OCI-LY7 (cell line): ENCODE results near the gene GMCL1.

Experiments used
- CTCF ChIP-seq: fragments of 200-600 bp; sonication (generic); conservative IDR thresholded peaks from 2 replicates; pipeline ENCODE4 v1.5.1; 2014; ENCODE audit warnings: mild to moderate bottlenecking, antibody characterized with exemption, low read length, moderate library complexity, mixed read lengths
- EZH2phosphoT487 ChIP-seq: fragments of 200-600 bp; sonication (generic); IDR thresholded peaks from 2 replicates; pipeline ENCODE4 v1.6.1; 2018; ENCODE audit warnings: low read depth, borderline replicate concordance, mild to moderate bottlenecking, mixed run types, antibody characterized with exemption, low read length, moderate library complexity, mixed read lengths

GRCh38 chr2:69805887-69806286, 23.6 kb upstream of the GMCL1 start:
- TF ChIP-seq CTCF (no peak), EZH2phosphoT487 (no peak)
